NCI-H1105 treated with DMSO at 0.1 percent for 48 hours (cell line): ENCODE data around the gene MMP25.
"Not testable (repeated sequence)": the region's sequence is repeated elsewhere in the genome, so short reads cannot be mapped to it uniquely, and the experiment has no call there.

ENCODE experiments used
- DNase-seq: peaks from one replicate; lab custom pipeline; 2025; lab: John Stamatoyannopoulos, UW

MMP25 gene

GRCh38 chr16:3029491-3030221, 16.7 kb upstream of the MMP25 start:
- DNase-seq, result peak; percentile 7

GRCh38 chr16:3030222-3031212, 15.8 kb upstream of the MMP25 start:
- no peak for DNase-seq

- no peak for DNase-seq
Observed at GRCh38 chr16:3032624-3033023, 13.7 kb upstream of the MMP25 start.

- DNase-seq, result no peak
Observed at GRCh38 chr16:3035289-3035971, 10.9 kb upstream of the MMP25 start.

GRCh38 chr16:3035972-3036725, 10.2 kb upstream of the MMP25 start:
- no peak for DNase-seq

- DNase-seq, result no peak
Observed at GRCh38 chr16:3036726-3037315, 9.5 kb upstream of the MMP25 start, which contains the start of gene BICDL2. BICDL2 (minus strand) TSS chr16:3036944; CDS start chr16:3035496, 1,448 bp downstream.

- peak; percentile 7 for DNase-seq
Observed at GRCh38 chr16:3038256-3038655, 8.1 kb upstream of the MMP25 start.

- DNase-seq, result no peak
Observed at GRCh38 chr16:3038896-3039295, 7.5 kb upstream of the MMP25 start.

- no peak for DNase-seq
Observed at GRCh38 chr16:3042376-3042775, 4.0 kb upstream of the MMP25 start.

GRCh38 chr16:3044708-3045107, 1.7 kb upstream of the MMP25 start:
- DNase-seq, result no peak

- no peak for DNase-seq
Observed at GRCh38 chr16:3046641-3047386, 453 bp downstream of the MMP25 start.

GRCh38 chr16:3047387-3047720, 993 bp downstream of the MMP25 start:
- DNase-seq, result no peak

- no peak for DNase-seq
Observed at GRCh38 chr16:3049921-3050481, 3.6 kb downstream of the MMP25 start.

- DNase-seq, result no peak
Observed at GRCh38 chr16:3050487-3050886, 4.1 kb downstream of the MMP25 start.

- no peak for DNase-seq
Observed at GRCh38 chr16:3051009-3051408, 4.6 kb downstream of the MMP25 start.

GRCh38 chr16:3051494-3051893, 5.1 kb downstream of the MMP25 start:
- no peak for DNase-seq

GRCh38 chr16:3052571-3053329, 6.4 kb downstream of the MMP25 start:
- DNase-seq, result not testable (repeated sequence)

- not testable (repeated sequence) for DNase-seq
Observed at GRCh38 chr16:3053330-3053710, 7.0 kb downstream of the MMP25 start.

- DNase-seq, result no peak
Observed at GRCh38 chr16:3054965-3055733, 8.8 kb downstream of the MMP25 start.
